ENCODE measurements around the gene RBM47. TPM values are rescaled to one million over a fixed set of nuclear protein-coding genes. Genes with fewer than 3 reads are reported as not detected.

RBM47 gene
- total and polyA plus RNA-seq, 9 of the 15 experiments (the other 6 are each of a cell fraction or from before 2014, with no cell fraction given) = 1.4 to 6.4 (median 3.3) TPM

DNA sequence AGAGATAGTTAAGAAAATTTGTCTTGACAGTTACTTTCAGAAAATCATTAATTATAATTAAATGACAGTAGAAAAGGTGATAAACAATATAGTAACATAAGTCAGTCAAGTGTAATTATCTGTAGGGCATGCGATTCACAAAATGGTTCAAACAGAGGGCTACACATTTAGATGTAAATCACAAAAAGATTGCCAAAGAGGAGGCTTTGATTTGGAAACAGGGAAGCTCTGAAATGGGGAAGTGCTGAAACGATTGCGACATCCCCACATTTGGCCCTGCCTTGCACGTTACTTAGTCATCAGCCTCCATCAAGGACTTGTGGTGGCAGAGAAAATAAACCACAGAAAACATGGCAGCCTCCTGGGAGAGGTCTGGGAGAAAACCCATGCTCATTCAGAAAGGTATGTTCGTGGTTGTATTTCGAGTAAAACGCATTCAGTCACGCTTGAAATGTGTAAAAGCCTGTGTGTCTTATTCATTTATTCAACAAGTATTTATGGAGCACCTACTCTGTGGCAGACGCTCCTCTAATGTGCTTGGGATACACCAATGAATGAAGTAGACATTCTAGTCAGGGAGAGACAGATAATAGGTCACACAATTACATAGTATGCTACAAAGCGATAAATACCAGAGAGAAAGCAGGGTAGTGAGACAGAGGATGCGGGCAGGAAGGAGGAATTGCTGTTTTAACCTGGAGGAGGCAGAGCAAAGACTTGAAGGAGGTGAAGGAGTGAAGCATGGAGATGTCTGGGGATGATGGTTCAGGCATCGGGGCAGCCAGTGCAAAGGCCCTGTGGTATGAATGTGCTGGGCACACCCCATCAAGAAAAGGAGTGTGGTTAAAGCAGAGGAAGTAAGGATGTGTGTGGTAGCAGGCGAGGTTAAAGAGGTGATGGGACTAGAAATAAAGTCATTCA is 7.8 kb downstream of the RBM47 start (continued):
- TF ChIP-seq, protein P1, sequence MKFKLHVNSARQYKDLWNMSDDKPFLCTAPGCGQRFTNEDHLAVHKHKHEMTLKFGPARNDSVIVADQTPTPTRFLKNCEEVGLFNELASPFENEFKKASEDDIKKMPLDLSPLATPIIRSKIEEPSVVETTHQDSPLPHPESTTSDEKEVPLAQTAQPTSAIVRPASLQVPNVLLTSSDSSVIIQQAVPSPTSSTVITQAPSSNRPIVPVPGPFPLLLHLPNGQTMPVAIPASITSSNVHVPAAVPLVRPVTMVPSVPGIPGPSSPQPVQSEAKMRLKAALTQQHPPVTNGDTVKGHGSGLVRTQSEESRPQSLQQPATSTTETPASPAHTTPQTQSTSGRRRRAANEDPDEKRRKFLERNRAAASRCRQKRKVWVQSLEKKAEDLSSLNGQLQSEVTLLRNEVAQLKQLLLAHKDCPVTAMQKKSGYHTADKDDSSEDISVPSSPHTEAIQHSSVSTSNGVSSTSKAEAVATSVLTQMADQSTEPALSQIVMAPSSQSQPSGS (CRISPR knock-in tag; IDR thresholded peaks at IDR 0.05) = no peak
- TF ChIP-seq CREM (IDR thresholded peaks at IDR 0.05; ENCODE audit: low read depth) (peak; percentile 56; the same call in 1 of the 2 replicates), FOXP1 (CRISPR knock-in tag; IDR thresholded peaks at IDR 0.05) (no peak), FOXK2 (conservative IDR thresholded peaks at IDR 0.05 in 1 of 2, IDR thresholded peaks at IDR 0.05 in 1 of 2; ENCODE audit: low read depth in 2 of 2) (0 out of 4 replicates have a peak, but pooled peaks have one; percentile 23 to 32), ZNF584 (CRISPR knock-in tag; IDR thresholded peaks at IDR 0.05; ENCODE audit: low read depth) (0 out of 2 replicates have a peak, but pooled peaks have one; percentile 41), DMBX1 (CRISPR knock-in tag; IDR thresholded peaks at IDR 0.05; ENCODE audit: borderline replicate concordance) (no peak), TBL1XR1 (IDR thresholded peaks at IDR 0.05; ENCODE audit: low read length in 2 of 2) (peak in 1 of 2 experiments; percentile 44; a peak in 1 of 4 replicates), SOX6 (IDR thresholded peaks at IDR 0.05) (peak; percentile 65; the same call in 1 of the 2 replicates), KAT8 (IDR thresholded peaks at IDR 0.05; ENCODE audit: low read depth) (no peak), UBTF (IDR thresholded peaks at IDR 0.05; ENCODE audit: borderline replicate concordance in 1 of 2, low read depth in 2 of 2, low read length in 2 of 2) (no peak), ZBTB11 (CRISPR knock-in tag; IDR thresholded peaks at IDR 0.05) (0 out of 6 replicates have a peak, but pooled peaks of 1 of the 3 experiments have one; percentile 25), DACH1 (IDR thresholded peaks at IDR 0.05; ENCODE audit: partially characterized antibody) (peak; percentile 39), CXXC5 (CRISPR knock-in tag; IDR thresholded peaks at IDR 0.05) (peak; percentile 56), CCNT2 (IDR thresholded peaks at IDR 0.05; ENCODE audit: borderline replicate concordance, extremely low read depth, insufficient read length, low read depth, low read length) (no peak), HES1 (IDR thresholded peaks at IDR 0.05; ENCODE audit: low read depth) (peak; percentile 72), BMI1 (IDR thresholded peaks at IDR 0.05; ENCODE audit: low read length) (peak; percentile 64; the same call in 1 of the 2 replicates)
